HCT116 (cell line): ENCODE data around the gene SAPCD2. TPM values are rescaled to one million over a fixed set of nuclear protein-coding genes. Genes with fewer than 3 reads are reported as not detected.
A peak's percentile ranks its signal among the peaks of the same experiment; 100 is the strongest.

Experiments used
- ATAC-seq: fragments of 200-7000 bp; cut with Tn5 transposase; 2 replicates; pipeline ENCODE4 v1.9.1; 2020; ENCODE audit warnings: mild to moderate bottlenecking, moderate library complexity
- BruUV-seq: library from RNA; stranded (reverse); fragments of 400-500 nt; replicated peaks from 2 replicates; lab custom pipeline; 2021; lab: Mats Ljungman, UMichigan
- CTCF ChIA-PET: fragments of 300-600 bp; sonication (Branson Sonifier 250); formaldehyde crosslinking; loops from one replicate; lab custom pipeline; 2021; ENCODE audit warnings: antibody characterized with exemption; lab: Charles Lee
- POLR2A ChIA-PET: fragments of 300-600, 350-600 bp; sonication (Branson Sonifier 250); formaldehyde crosslinking; loops from one replicate; lab custom pipeline; 2021; ENCODE audit warnings: antibody characterized with exemption; lab: Charles Lee
- RAD21 ChIA-PET, 2 experiments: fragments of 300-600 bp; sonication (Branson Sonifier 250); formaldehyde crosslinking; loops; one replicate each; lab custom pipeline; 2023; ENCODE audit warnings: low total read pairs in 2 of 2; ENCODE audit not compliant: uncharacterized antibody in 2 of 2, unreplicated experiment in 2 of 2, low non-redundant PET in 1 of 2; lab: Charles Lee
- DNase-seq: peaks from one replicate; pipeline ENCODE4 v3.0.0-alpha.2; 2010; ENCODE audit warnings: low read depth, low spot score
- H2AFZ ChIP-seq: fragments of 200-600 bp; shearing (Covaris generic), sonication (generic); 2 replicates; pipeline ENCODE4 v1.6.1; 2017; ENCODE audit warnings: low read depth, mixed run types, mixed read lengths, antibody characterized with exemption, low read length; ENCODE audit not compliant: poor library complexity, severe bottlenecking
- H3K27ac ChIP-seq: 2 replicates; pipeline ENCODE4 v1.5.1; 2012; ENCODE audit warnings: low read depth, low read length
- H3K27me3 ChIP-seq: fragments of 200-600 bp; sonication (generic); 2 replicates; pipeline ENCODE4 v1.6.1; 2016; ENCODE audit warnings: mixed run types, low read length, mixed read lengths; ENCODE audit not compliant: insufficient read depth
- H3K36me3 ChIP-seq, 2 experiments: fragments of 200-500 bp in 1 of 2; fragments of 200-600 bp in 1 of 2; sonication (Bioruptor generic) in 1 of 2; sonication (generic) in 1 of 2; 2 replicates each; pipeline versions ENCODE4 v1.5.1 to v1.6.1; 2014 to 2016; ENCODE audit warnings: low read length in 2 of 2, inconsistent platforms in 1 of 2, mixed read lengths in 1 of 2, mixed run types in 1 of 2; ENCODE audit not compliant: insufficient read depth in 2 of 2, control insufficient read depth in 1 of 2
- H3K4me1 ChIP-seq, 2 experiments: fragments of 200-600 bp in 1 of 2; sonication (generic) in 1 of 2; 2 replicates each; pipeline versions ENCODE4 v1.5.1 to v1.6.1; 2012 to 2017; ENCODE audit warnings: low read length in 2 of 2, inconsistent platforms in 1 of 2, mild to moderate bottlenecking in 1 of 2, mixed read lengths in 1 of 2, mixed run types in 1 of 2, moderate library complexity in 1 of 2; ENCODE audit not compliant: insufficient read depth in 2 of 2, control insufficient read depth in 1 of 2
- H3K4me2 ChIP-seq: fragments of 200-600 bp; sonication (generic); 2 replicates; pipeline ENCODE4 v1.6.1; 2017; ENCODE audit warnings: mixed run types, low read length, mixed read lengths
- H3K4me3 ChIP-seq, 2 experiments: fragments of 200-600 bp in 1 of 2; sonication (generic) in 1 of 2; replicated peaks in 1 of 2; 2 replicates each; pipeline ENCODE4 v1.5.1; 2011 to 2016; ENCODE audit warnings: low read length in 2 of 2, control low read depth in 1 of 2, low read depth in 1 of 2, mild to moderate bottlenecking in 1 of 2, mixed read lengths in 1 of 2, mixed run types in 1 of 2
- H3K79me2 ChIP-seq: fragments of 200-600 bp; sonication (generic); 2 replicates; pipeline ENCODE4 v1.6.1; 2017; ENCODE audit warnings: mild to moderate bottlenecking, mixed run types, low read length, moderate library complexity, mixed read lengths; ENCODE audit not compliant: insufficient read depth
- H3K9ac ChIP-seq: fragments of 200-600 bp; sonication (generic); 2 replicates; pipeline ENCODE4 v1.6.1; 2016; ENCODE audit warnings: low read length, mixed read lengths
- H3K9me2 ChIP-seq: fragments of 200-600 bp; sonication (generic), shearing (Covaris generic); 2 replicates; pipeline ENCODE4 v1.6.1; 2017; ENCODE audit warnings: mixed run types, mild to moderate bottlenecking, moderate library complexity; ENCODE audit not compliant: insufficient read depth
- H3K9me3 ChIP-seq, 2 experiments: fragments of 200-500 bp in 1 of 2; fragments of 200-600 bp in 1 of 2; sonication (Bioruptor generic) in 1 of 2; sonication (generic) in 1 of 2; 2 replicates each; pipeline ENCODE4 v1.6.1; 2014 to 2017; ENCODE audit warnings: low read length in 2 of 2, mixed read lengths in 2 of 2, inconsistent platforms in 1 of 2, low read depth in 1 of 2, mild to moderate bottlenecking in 1 of 2, mixed run types in 1 of 2, moderate library complexity in 1 of 2; ENCODE audit not compliant: control insufficient read depth in 1 of 2, insufficient read depth in 1 of 2
- H4K20me1 ChIP-seq: fragments of 200-600 bp; sonication (generic), shearing (Covaris generic); 2 replicates; pipeline ENCODE4 v1.6.1; 2017; ENCODE audit warnings: mixed run types, mild to moderate bottlenecking, moderate library complexity; ENCODE audit not compliant: insufficient read depth
- CBX3 ChIP-seq: IDR thresholded peaks from 2 replicates; pipeline ENCODE4 v1.6.1; 2012; ENCODE audit warnings: low read depth
- ELF1 ChIP-seq: IDR thresholded peaks from 2 replicates; pipeline ENCODE4 v1.6.1; 2012; ENCODE audit warnings: low read depth, borderline replicate concordance
- EZH2phosphoT487 ChIP-seq: fragments of 200-600 bp; IDR thresholded peaks from 2 replicates; pipeline ENCODE4 v1.6.1; 2018; ENCODE audit warnings: antibody characterized with exemption, borderline replicate concordance
- FOSL1 ChIP-seq: IDR thresholded peaks from 2 replicates; pipeline ENCODE4 v1.6.1; 2012; ENCODE audit warnings: low read depth
- SIN3A ChIP-seq: IDR thresholded peaks from 2 replicates; pipeline ENCODE4 v1.6.1; 2012; ENCODE audit warnings: low read depth
- SP1 ChIP-seq: IDR thresholded peaks from 2 replicates; pipeline ENCODE4 v1.6.1; 2012; ENCODE audit warnings: low read depth
- SRF ChIP-seq: IDR thresholded peaks from 2 replicates; pipeline ENCODE4 v1.6.1; 2012; ENCODE audit warnings: low read depth
- TCF7L2 ChIP-seq: IDR thresholded peaks from 2 replicates; pipeline ENCODE4 v1.7.0; 2011; ENCODE audit warnings: borderline replicate concordance, inconsistent platforms; ENCODE audit not compliant: insufficient read depth, insufficient read length; ENCODE audit errors: extremely low read depth
- YY1 ChIP-seq: IDR thresholded peaks from 2 replicates; pipeline ENCODE4 v1.6.1; 2011; ENCODE audit warnings: low read length, low read depth, moderate library complexity, mild to moderate bottlenecking; ENCODE audit not compliant: insufficient replicate concordance; ENCODE audit errors: extremely low read depth
- ZBTB33 ChIP-seq: IDR thresholded peaks from 2 replicates; pipeline ENCODE4 v1.6.1; 2011; ENCODE audit warnings: mild to moderate bottlenecking, low read length, moderate library complexity; ENCODE audit not compliant: insufficient replicate concordance; ENCODE audit errors: extremely low read depth
- ZFX ChIP-seq: fragments of 450-650 bp; IDR thresholded peaks from 2 replicates; pipeline ENCODE4 v1.6.1; 2017
- intact Hi-C: fragments of 100-400 bp; cut with micrococcal nuclease; formaldehyde crosslinking; loops from 2 replicates; pipeline ENCODE4 v1.10.0; 2022
- total RNA-seq: library from RNA; stranded (reverse); gene quantifications from one replicate; pipeline ENCODE4 v1.2.1, GENCODE V29; 2021; ENCODE audit not compliant: unreplicated experiment
- TF ChIP-seq, protein P1 (sequence below): IDR thresholded peaks from 2 replicates; pipeline ENCODE4 v1.6.1; 2012

SAPCD2 gene
- total RNA-seq, 1 experiment from 2014 or later, result 71.7 TPM

DNA sequence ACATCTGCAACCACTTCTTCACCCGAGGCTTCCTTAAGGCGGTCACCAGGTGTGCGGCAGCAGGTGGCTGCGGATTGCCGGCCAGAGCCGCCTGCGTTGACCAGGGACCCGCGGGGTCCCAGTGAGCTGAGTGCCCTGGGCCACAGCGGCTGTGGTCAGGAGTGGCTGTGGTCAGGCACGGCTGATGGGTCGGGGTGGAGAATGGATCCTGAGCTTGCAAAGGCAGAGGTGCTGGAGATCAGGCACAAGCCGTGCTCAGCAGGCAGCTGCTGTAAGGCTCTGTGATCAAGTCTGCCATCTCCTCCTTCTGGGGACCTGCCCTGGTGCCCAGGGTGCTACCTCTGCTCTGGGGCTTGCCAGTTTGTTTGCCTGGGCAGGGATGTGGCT is 9.0 kb upstream of the SAPCD2 start:
- Histone ChIP-seq H3K9me2 (no peaks in the 10 kb centered on the region), H3K27ac (peak overlapping the region; percentile 22; the same call in 1 of the 2 replicates), H3K4me1 (peaks cover 28 to 52% of the 10 kb centered on the region in 2 experiments), H2AFZ (no peak overlapping the region), H3K36me3 (peaks cover 0 to 8% of the 10 kb centered on the region in 2 experiments; a peak in 1 of 4 replicates), H3K27me3 (no peaks in the 10 kb centered on the region), H4K20me1 (no peaks in the 10 kb centered on the region), H3K79me2 (peaks cover 4% of the 10 kb centered on the region; the same call in 1 of the 2 replicates), H3K9me3 (no peaks in the 10 kb centered on the region), H3K4me2 (no peak overlapping the region), H3K9ac (no peak overlapping the region), H3K4me3 (no peak overlapping the region)
- DNase-seq (no peak), ATAC-seq (no peak)
- ChIA-PET CTCF (interaction anchor here (1.1 kb wide), 1 partner anchor 11 kb away, joined by 6 read pairs; no protein-coding TSS in a partner anchor), RAD21 (no interaction called here), POLR2A (no interaction called here)
- TF ChIP-seq ELF1 (no peak), CBX3 (no peak)
- BruUV-seq, result no TSS peak
- intact Hi-C loops, result no loop called here

DNA sequence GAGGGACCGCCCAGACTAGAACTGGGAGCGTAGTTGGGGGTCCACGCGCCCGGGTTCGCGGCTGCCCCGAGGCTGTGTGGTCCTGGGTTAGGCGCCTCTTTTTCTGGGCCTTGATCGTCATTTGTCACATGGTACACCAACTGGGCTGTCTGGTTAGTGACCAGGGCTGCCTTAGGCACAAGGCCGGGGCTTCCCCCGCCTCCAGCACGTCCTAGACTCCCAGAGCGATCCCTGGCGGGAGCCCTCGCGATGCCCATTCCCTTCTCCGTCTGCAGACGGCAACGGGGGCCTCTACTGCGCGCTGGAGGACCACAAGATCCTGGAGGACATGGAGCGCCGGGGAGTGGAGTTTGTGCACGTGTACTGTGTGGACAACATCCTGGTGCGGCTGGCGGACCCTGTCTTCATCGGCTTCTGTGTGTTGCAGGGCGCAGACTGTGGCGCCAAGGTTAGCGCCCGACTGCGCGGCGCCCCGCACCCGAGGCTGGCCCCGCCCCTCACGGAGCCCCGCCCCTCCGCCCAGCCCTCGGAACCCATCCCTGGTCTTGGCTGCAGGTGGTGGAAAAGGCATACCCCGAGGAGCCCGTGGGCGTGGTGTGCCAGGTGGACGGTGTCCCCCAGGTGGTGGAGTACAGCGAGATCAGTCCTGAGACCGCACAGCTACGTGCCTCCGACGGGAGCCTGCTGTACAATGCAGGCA is 8.5 kb upstream of the SAPCD2 start:
- intact Hi-C loops, result no loop called here
- no peak for ATAC-seq
- H3K36me3 ChIP-seq, result peaks cover 0 to 8% of the 10 kb centered on the region in 2 experiments; a peak in 1 of 4 replicates
- H3K27ac ChIP-seq, result peak overlapping the region; percentile 60; the same call in 1 of the 2 replicates
- no peak overlapping the region for H3K9ac ChIP-seq
- peaks cover 4% of the 10 kb centered on the region; the same call in 1 of the 2 replicates for H3K79me2 ChIP-seq
- ChIA-PET POLR2A (no interaction called here), RAD21 (no interaction called here), CTCF (interaction anchor here (1.1 kb wide), 1 partner anchor 11 kb away, joined by 6 read pairs; no protein-coding TSS in a partner anchor)
- H2AFZ ChIP-seq, result no peak overlapping the region
- H3K9me3 ChIP-seq, result no peaks in the 10 kb centered on the region
- H3K27me3 ChIP-seq, result no peaks in the 10 kb centered on the region
- no peak overlapping the region; a peak in 1 of 4 replicates for H3K4me3 ChIP-seq
- no TSS peak for BruUV-seq
- no peaks in the 10 kb centered on the region for H4K20me1 ChIP-seq
- peak overlapping the region; percentile 89 for H3K4me2 ChIP-seq
- peaks cover 22 to 47% of the 10 kb centered on the region in 2 experiments for H3K4me1 ChIP-seq
- TF ChIP-seq, protein P1, sequence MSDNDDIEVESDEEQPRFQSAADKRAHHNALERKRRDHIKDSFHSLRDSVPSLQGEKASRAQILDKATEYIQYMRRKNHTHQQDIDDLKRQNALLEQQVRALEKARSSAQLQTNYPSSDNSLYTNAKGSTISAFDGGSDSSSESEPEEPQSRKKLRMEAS, result no peak
- no peak for TF ChIP-seq EZH2phosphoT487
- TF ChIP-seq ZBTB33, result no peak
- no peak for TF ChIP-seq TCF7L2
- TF ChIP-seq SRF, result no peak
- TF ChIP-seq SIN3A, result no peak
- TF ChIP-seq SP1, result no peak
- TF ChIP-seq YY1, result no peak
- TF ChIP-seq ZFX, result no peak
- no peak for TF ChIP-seq FOSL1
- DNase-seq, result no peak
- H3K9me2 ChIP-seq, result no peaks in the 10 kb centered on the region
